Immature natural killer cell (primary cell): ENCODE measurements around the gene TM4SF18. TPM values are rescaled to one million over a fixed set of nuclear protein-coding genes. Genes with fewer than 3 reads are reported as not detected.

ENCODE experiments used
- DNase-seq, 3 donors: peaks; one replicate each; pipeline ENCODE4 v3.0.0; 2022; ENCODE audit warnings: mixed read lengths in 1 of 3
- H3K27ac Mint-ChIP-seq, 6 donors: one replicate each; pipeline ENCODE4 v1.8.0; 2020; ENCODE audit warnings: mixed read lengths in 6 of 6, mild to moderate bottlenecking in 5 of 6, inconsistent platforms in 4 of 6, moderate library complexity in 3 of 6
- H3K27me3 Mint-ChIP-seq, 3 donors: one replicate each; pipeline ENCODE4 v1.8.0; 2020 to 2021; ENCODE audit warnings: low read depth in 3 of 3, mild to moderate bottlenecking in 3 of 3, mixed read lengths in 3 of 3, moderate library complexity in 3 of 3, inconsistent platforms in 1 of 3
- H3K36me3 Mint-ChIP-seq, 3 donors: one replicate each; pipeline ENCODE4 v1.8.0; 2020; ENCODE audit warnings: mixed read lengths in 3 of 3, inconsistent platforms in 2 of 3, mild to moderate bottlenecking in 2 of 3
- H3K4me1 Mint-ChIP-seq, 2 donors: one replicate each; pipeline ENCODE4 v1.8.0; 2020; ENCODE audit warnings: inconsistent platforms in 2 of 2, mild to moderate bottlenecking in 2 of 2, mixed read lengths in 2 of 2, moderate library complexity in 1 of 2
- H3K4me3 Mint-ChIP-seq, 5 donors: one replicate each; pipeline ENCODE4 v1.8.0; 2020; ENCODE audit warnings: mild to moderate bottlenecking in 5 of 5, mixed read lengths in 5 of 5, inconsistent platforms in 3 of 5, moderate library complexity in 3 of 5
- H3K9me3 Mint-ChIP-seq, 6 donors: one replicate each; pipeline ENCODE4 v1.8.0; 2020; ENCODE audit warnings: mild to moderate bottlenecking in 6 of 6, mixed read lengths in 6 of 6, inconsistent platforms in 4 of 6, moderate library complexity in 3 of 6
- polyA plus RNA-seq, 3 donors: library from polyadenylated mRNA; unstranded; fragments of 300-500 nt; fragmentation: Illumina TruSeq; gene quantifications; one replicate each; pipeline ENCODE4 v1.2.3, GENCODE V29; 2021

Gene TM4SF18
- polyA plus RNA-seq, 3 donors from 2014 or later, result not detected

DNA sequence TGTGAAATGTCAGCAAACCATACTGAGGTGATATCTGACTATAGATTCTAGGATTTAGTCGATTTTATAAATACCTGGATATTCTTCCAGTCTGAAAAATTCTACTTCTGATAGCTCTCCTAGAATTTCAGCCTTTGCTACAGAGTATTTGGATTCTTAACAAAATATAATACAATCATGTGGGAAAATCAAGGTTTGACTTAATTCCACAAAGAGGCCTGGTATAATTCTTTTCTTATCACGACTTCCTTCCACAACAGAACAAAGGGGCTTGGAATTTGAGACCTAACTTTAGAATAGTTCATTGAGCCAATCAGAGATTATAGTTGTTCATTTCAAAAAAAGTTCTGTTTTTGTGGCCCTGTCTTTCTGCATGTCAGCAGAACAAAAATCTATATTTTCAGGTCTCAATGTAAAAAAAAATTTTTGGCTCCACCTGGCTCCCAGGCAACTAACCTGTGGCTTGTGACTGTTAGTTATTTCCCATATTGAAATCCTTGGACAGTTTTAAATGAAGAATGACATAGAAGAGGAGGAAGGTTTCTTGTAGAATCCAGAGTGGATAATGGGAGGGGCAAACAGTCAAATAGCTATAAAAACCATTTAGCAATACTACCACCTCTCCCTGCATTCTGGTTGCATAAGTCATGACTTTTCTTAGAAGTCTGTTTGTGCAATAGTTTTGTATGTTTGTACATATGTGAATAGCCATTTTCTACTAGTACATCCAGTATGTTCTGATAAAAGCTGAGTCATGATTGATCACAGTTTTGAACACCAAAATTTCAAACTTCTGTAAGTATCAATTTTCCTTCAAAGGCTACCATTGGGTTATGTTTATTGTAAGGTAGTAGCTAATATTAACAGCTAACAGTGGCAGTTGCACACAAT lies 40.0 kb upstream of the TM4SF18 start:
- H3K9me3 Mint-ChIP-seq, result no peaks in the 10 kb centered on the region
- no peak for DNase-seq
- no peaks in the 10 kb centered on the region for H3K36me3 Mint-ChIP-seq
- H3K4me3 Mint-ChIP-seq, result no peak overlapping the region
- peaks cover 0 to 9% of the 10 kb centered on the region in 2 donors for H3K4me1 Mint-ChIP-seq
- no peak overlapping the region for H3K27ac Mint-ChIP-seq
- peaks cover 1 to 4% (median 3%) of the 10 kb centered on the region in 3 donors for H3K27me3 Mint-ChIP-seq

DNA sequence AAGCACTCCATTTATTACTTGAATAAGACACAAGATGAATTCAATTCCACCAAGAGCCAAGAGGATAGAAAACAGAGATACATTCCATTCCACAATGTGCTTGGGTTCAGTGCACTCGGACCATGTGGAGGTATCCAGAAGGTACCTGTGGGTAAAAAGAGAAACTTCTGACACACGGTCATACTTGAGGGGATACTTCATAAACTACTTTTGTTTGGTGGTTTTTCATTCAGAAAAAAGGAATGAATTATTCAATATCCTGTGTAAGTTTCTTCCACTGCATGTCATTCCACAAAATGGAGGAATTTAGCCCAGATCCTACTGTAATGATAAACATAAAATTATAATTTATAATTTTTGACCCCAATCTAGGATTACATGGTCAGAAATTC lies 38.3 kb upstream of the TM4SF18 start:
- Mint-ChIP-seq H3K27me3 (peaks cover 1 to 4% (median 3%) of the 10 kb centered on the region in 3 donors), H3K9me3 (no peaks in the 10 kb centered on the region), H3K36me3 (no peaks in the 10 kb centered on the region), H3K27ac (no peak overlapping the region), H3K4me1 (no peaks in the 10 kb centered on the region), H3K4me3 (no peak overlapping the region)
- no peak for DNase-seq

DNA sequence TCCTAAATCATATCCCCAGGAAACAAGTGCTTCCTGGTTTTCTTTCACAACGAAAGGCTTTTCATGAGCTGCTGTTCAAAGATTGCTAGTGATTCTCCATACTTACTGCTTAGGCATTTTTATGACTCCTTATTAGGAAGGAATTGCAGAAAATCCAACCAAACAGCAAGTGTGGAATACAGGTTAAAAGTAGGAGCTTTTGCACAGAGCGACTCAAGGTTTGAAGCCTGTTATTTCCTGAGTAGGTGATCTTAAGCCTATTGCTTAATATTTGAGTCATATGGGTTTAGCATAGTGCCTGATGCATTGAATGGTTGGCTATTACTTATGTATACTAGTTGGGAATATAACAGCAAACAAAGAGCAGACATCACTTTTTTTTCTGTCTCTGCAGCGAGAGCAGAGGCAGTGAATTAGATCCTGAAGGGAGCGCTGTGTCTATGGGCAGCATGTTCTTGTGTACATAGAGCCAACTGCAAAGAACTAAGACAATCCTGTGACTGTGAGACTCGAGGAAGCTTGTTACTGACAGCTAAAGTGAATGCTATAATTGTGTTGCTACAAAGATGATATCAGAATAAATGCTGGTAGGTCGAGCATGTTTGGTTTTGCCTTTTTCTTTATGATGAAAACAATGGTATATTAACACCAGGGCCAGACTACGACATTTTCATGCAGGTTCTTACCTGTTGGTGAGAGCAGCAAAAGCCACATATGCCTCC lies 37.7 kb upstream of the TM4SF18 start:
- Mint-ChIP-seq H3K4me1 (no peaks in the 10 kb centered on the region), H3K27me3 (peaks cover 1 to 5% (median 4%) of the 10 kb centered on the region in 3 donors), H3K4me3 (no peak overlapping the region), H3K36me3 (no peaks in the 10 kb centered on the region), H3K27ac (no peak overlapping the region), H3K9me3 (no peaks in the 10 kb centered on the region)
- no peak for DNase-seq

DNA sequence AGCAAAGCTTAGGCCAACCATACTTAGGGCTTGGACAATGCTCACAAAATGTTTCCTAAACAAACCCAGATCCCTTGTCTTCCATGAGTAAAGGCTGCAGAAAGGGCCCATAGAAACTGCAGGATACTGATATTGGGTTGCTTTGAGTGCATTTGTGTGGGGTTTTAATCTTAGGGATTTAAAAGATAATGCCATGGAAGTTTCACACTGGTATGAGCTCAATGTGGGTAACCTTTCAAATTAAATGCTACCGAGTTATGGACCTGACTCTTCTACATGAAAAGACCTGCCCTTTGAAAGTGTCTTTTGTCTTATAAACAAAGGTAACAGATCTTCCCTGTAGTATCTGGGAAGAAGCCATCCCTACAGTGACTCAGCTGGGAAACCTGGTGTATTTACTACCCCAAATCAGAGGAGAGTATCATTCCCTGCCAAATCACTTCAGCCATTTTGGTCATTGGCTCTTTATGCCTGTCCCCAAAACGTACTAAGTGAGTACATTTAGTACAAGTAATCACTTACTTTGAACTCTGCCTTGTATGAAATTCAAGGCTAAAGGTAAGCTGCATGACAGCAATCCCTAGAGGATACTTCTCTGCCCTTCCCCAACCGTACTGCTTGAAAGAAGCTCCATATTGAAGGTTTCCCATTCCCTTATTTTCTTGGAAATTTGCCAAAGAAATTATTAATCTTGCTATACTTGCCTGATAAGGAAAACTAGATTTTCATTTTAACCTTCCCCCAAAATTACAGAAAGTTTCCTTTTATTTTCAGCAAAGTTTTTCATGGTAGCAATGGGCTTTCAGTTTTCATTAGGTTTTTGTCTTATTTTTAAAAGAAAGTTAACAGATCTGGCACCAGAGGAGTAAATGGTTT lies 36.8 kb upstream of the TM4SF18 start:
- Mint-ChIP-seq H3K4me1 (no peaks in the 10 kb centered on the region), H3K9me3 (no peaks in the 10 kb centered on the region), H3K4me3 (no peak overlapping the region), H3K27me3 (peaks cover 3 to 5% (median 4%) of the 10 kb centered on the region in 3 donors), H3K36me3 (no peaks in the 10 kb centered on the region), H3K27ac (no peak overlapping the region)
- DNase-seq, result no peak

DNA sequence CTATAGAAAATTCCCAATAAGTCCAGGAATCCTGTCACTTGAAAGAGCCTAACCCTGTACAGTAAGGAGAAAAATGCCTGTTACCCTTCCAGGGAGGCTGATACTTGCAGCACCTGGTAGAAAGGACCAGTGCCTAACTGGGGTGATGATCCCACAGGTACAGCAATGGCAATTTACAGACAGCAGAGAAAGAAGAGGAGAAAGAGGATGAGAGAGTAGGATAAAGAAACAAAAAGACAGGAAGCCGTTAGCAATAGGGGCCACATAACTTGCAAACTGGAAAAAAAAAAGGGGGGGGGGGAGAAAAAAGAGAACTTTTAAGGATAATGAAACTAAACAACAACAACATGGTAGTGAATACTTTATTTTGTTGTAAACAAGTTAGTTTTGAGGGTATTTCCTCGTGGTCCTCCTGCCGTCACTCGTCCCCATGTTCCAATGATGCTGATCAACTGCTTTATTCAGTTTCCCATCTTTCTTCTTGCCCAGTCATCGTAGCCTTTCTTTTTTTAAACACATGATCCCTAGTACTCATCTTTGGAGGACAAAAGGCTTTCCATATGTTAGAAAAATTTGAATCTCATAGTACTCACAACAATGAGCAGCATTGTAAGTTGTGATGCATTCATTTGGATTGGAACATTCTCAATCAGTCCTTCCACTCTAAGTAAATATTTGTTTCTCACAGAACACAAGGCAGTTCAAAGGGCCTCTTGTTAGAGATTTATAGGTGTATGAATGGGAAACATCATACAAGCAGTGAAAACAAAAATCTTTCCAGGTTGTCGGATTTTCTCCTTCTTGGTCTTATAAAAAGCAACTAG lies 35.5 kb upstream of the TM4SF18 start:
- Mint-ChIP-seq H3K27ac (no peak overlapping the region), H3K9me3 (no peaks in the 10 kb centered on the region), H3K27me3 (peaks cover 4 to 5% (median 4%) of the 10 kb centered on the region in 3 donors), H3K36me3 (no peaks in the 10 kb centered on the region), H3K4me3 (no peak overlapping the region), H3K4me1 (no peaks in the 10 kb centered on the region)
- no peak for DNase-seq

DNA sequence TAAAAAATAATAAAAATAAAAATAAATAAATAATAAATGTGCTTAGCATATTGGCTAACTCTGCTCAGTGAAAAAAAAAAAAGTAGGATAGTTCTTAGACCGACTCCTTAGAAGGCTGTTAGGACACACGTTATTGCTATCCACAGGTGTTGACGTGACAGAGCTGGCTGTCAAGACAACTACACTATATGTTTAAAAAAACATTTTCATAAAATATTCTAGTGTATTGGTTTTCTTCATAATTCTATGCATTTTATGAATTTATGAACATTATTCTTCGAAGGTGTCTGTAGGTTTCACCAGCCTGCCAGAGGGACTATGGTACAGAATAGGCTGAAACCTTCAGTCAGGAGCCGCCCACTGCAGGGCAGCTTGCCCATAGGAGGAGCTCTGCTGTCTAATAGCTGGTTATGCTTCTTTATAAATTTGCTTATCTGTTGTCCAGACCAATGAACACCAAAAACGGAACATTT lies 34.8 kb upstream of the TM4SF18 start:
- H3K27me3 Mint-ChIP-seq, result peaks cover 4 to 5% (median 4%) of the 10 kb centered on the region in 3 donors
- no peak for DNase-seq

DNA sequence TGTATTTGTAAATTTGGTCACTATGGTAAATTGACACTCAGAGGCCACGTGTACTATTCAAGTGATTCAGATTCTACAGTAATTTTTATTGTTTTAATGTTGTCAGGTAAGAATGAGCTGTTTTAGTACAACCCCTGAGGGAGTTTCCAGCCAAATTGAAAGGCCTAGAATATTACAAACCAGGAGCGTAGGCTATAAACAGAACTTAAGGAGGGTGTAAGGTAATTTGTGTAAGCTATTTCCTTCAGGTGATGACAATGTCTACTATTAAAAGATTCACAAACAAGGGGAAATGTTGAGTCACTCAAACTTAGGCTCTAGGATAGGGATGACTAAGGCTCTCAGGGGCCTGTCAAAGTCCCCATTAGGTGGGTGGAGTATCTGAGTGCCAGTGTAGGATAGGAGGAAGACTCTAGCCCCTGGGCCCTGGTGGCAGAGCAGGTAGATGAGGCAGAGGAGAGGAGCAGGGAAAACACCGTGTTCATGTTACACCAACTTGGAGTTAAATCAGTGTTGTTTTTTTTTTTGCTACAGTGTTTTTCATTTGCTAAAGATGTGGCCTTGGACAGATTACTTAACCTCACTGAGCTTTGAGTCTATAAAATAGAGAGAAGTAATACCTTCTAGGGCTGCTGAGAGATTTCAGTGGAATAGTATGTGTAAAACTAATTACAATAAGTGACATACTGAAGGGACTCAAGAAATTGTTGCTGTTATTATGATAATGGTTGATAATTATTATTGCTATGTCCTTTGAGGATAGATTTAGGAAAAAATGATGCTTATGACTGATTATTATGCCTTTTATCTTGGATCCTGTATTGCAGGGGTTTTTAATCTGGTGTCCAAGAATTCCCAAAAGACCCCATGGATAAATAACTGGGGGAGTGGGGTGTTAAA lies 33.8 kb upstream of the TM4SF18 start:
- Mint-ChIP-seq H3K36me3 (no peaks in the 10 kb centered on the region), H3K4me3 (no peak overlapping the region), H3K27ac (no peak overlapping the region), H3K9me3 (no peaks in the 10 kb centered on the region), H3K27me3 (peaks cover 4 to 6% (median 4%) of the 10 kb centered on the region in 3 donors), H3K4me1 (no peaks in the 10 kb centered on the region)
- DNase-seq, result no peak

More for the DNA sequence above, 34.8 kb upstream of the TM4SF18 start:
- Mint-ChIP-seq H3K36me3 (no peaks in the 10 kb centered on the region), H3K4me1 (no peaks in the 10 kb centered on the region), H3K9me3 (no peaks in the 10 kb centered on the region), H3K27ac (no peak overlapping the region), H3K4me3 (no peak overlapping the region)

DNA sequence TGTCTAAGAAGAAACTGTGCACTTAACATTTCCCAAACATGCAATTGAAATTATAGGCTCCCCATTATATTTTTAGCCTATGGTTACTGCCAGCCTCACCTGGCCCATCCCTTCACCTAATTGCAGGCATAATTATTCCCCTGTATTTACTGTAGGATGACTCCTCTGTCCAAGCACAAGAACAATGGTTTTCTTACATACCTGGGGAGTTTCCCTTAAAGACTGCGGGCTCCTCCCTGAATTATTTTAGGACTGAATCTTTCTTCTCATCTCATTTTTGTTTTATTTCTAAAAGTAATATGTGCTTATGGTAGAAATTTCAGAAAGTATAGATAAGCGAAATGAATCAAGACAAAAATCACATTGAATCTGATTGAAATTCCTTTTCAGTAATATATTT lies 32.6 kb upstream of the TM4SF18 start:
- no peak for DNase-seq
- H3K36me3 Mint-ChIP-seq, result no peaks in the 10 kb centered on the region
- H3K27ac Mint-ChIP-seq, result no peak overlapping the region
- peaks cover 4 to 8% (median 4%) of the 10 kb centered on the region in 3 donors for H3K27me3 Mint-ChIP-seq
- no peaks in the 10 kb centered on the region for H3K4me1 Mint-ChIP-seq
- no peak overlapping the region for H3K4me3 Mint-ChIP-seq
- H3K9me3 Mint-ChIP-seq, result no peaks in the 10 kb centered on the region

DNA sequence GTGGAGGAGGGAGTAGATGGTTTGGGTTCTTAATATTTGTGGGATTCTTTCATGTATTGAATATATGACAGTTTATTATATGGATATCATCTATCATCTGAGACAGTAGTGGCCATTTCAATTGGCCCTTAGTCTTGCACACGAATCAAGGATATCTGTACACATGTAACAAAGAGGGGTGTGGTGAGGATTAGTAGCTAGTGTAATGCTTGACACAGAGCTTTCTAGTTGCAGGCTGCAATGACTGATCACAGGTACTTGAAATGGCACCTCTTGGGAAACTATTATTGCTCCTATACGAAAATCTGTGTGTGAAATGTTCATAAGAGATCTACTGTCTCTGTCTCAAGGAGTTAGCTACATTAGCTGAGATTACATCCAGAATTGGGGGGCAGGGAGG lies 31.2 kb upstream of the TM4SF18 start:
- no peak for DNase-seq
- Mint-ChIP-seq H3K4me3 (no peak overlapping the region), H3K27ac (no peak overlapping the region), H3K27me3 (peaks cover 2 to 12% (median 4%) of the 10 kb centered on the region in 3 donors), H3K9me3 (no peaks in the 10 kb centered on the region), H3K4me1 (no peaks in the 10 kb centered on the region), H3K36me3 (no peaks in the 10 kb centered on the region)

DNA sequence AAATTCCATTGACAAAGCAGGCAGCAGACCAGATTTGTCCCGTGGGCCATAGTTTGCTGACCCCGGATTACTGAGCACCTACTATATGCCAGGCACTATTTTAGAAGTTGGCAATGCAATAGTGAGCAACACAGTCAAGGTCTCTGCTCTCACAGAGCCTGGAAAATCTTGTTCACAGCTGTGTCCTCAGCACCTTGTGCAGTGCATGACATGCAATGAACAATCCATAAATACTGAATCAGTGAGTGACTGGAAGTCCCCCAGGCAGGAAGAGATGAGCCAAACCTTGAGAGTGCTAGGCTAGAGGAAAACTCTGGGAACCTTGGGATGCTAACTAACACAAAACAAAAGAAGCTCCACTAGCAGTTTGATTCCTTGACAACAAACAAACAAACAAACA lies 29.6 kb upstream of the TM4SF18 start:
- H3K36me3 Mint-ChIP-seq, result no peaks in the 10 kb centered on the region

DNA sequence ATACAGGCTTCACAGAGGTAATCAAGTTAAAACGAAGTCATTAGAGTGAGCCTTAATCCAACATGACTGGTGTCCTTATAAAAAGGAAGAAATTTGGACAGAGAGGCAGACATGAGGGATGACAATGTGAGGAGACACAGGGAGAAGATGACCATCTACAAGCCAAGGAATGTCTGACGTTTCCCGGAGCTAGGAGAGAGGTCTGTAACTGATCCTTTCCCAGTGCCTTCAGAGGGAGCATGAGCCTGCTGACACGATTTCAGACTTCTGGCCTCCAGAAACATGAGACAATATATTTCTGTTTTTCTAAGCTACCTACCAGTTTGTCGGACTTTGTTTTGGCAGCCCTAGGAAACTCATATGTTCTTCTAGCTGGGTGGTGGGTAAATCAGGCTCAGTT lies 28.9 kb upstream of the TM4SF18 start:
- Mint-ChIP-seq H3K36me3 (no peaks in the 10 kb centered on the region), H3K4me3 (no peak overlapping the region), H3K9me3 (no peaks in the 10 kb centered on the region), H3K4me1 (no peaks in the 10 kb centered on the region), H3K27ac (no peak overlapping the region), H3K27me3 (peaks cover 2 to 12% (median 4%) of the 10 kb centered on the region in 3 donors)
- DNase-seq, result no peak

More for the DNA sequence above, 29.6 kb upstream of the TM4SF18 start:
- DNase-seq, result no peak
- Mint-ChIP-seq H3K4me1 (no peaks in the 10 kb centered on the region), H3K4me3 (no peak overlapping the region), H3K9me3 (no peaks in the 10 kb centered on the region), H3K27ac (no peak overlapping the region), H3K27me3 (peaks cover 2 to 12% (median 4%) of the 10 kb centered on the region in 3 donors)

DNA sequence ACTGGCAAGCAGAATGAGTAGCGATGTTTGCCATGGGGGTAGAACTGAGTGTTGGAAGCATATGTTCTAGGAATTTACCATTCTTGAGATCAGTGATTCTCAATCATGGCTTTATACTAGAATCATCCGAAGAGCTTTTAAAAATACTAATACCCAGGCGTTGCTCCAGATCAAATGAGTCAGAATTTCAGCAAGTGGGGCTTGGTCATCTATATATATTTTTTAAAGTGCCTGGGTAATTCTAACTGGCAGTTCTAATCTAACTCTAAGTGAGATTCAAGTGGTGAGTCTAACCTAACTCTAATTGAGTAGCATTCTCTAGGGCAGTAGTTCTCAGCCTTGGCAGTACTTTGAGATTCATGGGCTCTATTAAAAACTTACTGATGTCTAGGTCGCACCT lies 23.2 kb upstream of the TM4SF18 start:
- H3K9me3 Mint-ChIP-seq, result no peaks in the 10 kb centered on the region
- H3K27me3 Mint-ChIP-seq, result peaks cover 0 to 6% (median 2%) of the 10 kb centered on the region in 3 donors
- no peak overlapping the region for H3K4me3 Mint-ChIP-seq
- H3K36me3 Mint-ChIP-seq, result no peaks in the 10 kb centered on the region
- DNase-seq, result no peak
- H3K4me1 Mint-ChIP-seq, result no peaks in the 10 kb centered on the region
- no peak overlapping the region for H3K27ac Mint-ChIP-seq
